Skin of body (tissue), 2 donors: Measurements from ENCODE around the gene PMAIP1. TPM values are rescaled to one million over a fixed set of nuclear protein-coding genes. Genes with fewer than 3 reads are reported as not detected.
"Not testable (repeated sequence)": the region's sequence is repeated elsewhere in the genome, so short reads cannot be mapped to it uniquely, and the experiment has no call there.

ENCODE experiments used
- DNase-seq: peaks from one replicate; lab custom pipeline; 2025; lab: John Stamatoyannopoulos, UW
- total RNA-seq: library from RNA; depleted of rRNA; stranded (reverse); fragments of >200 nt; gene quantifications from one replicate; pipeline ENCODE4 v1.2.3, GENCODE V29; 2014

The PMAIP1 gene
- total RNA-seq, 1 donor from 2014 or later, result 12.9 TPM

DNA sequence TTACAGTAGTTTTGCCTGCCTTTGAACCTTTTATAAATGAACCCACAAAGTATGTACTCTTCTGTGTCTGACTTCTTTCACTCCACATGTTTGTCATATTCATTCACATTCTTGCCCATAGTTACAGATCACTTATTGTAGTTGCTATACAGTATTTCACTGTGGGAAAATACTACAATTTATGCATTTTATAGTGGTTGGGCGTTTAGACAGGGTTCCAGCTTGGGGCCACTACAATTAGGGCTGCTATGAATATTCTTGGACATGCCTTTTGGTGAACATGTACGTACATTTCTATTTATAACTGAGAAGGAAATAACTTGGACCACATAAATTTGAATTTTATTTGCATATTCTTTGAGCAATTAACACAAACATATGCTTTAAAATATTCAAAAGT, 15.4 kb upstream of the PMAIP1 start:
- peak; percentile 34 for DNase-seq

GRCh38 chr18:59885579-59886163, 14.1 kb upstream of the PMAIP1 start:
- no peak for DNase-seq

DNA sequence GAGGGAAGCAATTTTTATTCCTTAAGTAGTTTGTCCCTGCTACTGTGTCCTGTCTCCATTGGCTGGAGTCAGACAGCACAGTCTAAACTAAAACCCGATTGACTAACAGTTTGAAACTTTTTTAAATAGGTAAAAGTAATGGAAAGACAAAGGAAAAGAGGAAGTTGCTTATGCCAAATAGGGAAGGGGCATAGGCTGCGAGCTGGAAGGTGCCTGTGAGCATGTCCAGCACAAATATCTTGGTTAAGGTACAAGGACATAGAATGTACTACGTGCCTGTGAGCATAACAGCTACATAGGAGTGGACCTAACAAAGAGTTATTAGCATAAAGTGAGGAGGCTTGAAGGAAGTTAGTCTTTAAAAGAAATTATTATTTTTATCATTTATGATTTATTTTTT, 13.4 kb upstream of the PMAIP1 start:
- not testable (repeated sequence) for DNase-seq

GRCh38 chr18:59892123-59892522, 7.7 kb upstream of the PMAIP1 start:
- no peak for DNase-seq

GRCh38 chr18:59893971-59894370, 5.8 kb upstream of the PMAIP1 start:
- DNase-seq, result no peak

- DNase-seq, result no peak
These were observed 2.4 kb upstream of the PMAIP1 start for GRCh38 chr18:59897321-59897954.

- no peak for DNase-seq
These were observed 1.7 kb upstream of the PMAIP1 start for GRCh38 chr18:59898093-59898492.

GRCh38 chr18:59898609-59899297, 1.0 kb upstream of the PMAIP1 start:
- DNase-seq, result no peak

GRCh38 chr18:59900222-59901128, 679 bp downstream of the PMAIP1 start:
- peak; percentile 25 for DNase-seq

DNA sequence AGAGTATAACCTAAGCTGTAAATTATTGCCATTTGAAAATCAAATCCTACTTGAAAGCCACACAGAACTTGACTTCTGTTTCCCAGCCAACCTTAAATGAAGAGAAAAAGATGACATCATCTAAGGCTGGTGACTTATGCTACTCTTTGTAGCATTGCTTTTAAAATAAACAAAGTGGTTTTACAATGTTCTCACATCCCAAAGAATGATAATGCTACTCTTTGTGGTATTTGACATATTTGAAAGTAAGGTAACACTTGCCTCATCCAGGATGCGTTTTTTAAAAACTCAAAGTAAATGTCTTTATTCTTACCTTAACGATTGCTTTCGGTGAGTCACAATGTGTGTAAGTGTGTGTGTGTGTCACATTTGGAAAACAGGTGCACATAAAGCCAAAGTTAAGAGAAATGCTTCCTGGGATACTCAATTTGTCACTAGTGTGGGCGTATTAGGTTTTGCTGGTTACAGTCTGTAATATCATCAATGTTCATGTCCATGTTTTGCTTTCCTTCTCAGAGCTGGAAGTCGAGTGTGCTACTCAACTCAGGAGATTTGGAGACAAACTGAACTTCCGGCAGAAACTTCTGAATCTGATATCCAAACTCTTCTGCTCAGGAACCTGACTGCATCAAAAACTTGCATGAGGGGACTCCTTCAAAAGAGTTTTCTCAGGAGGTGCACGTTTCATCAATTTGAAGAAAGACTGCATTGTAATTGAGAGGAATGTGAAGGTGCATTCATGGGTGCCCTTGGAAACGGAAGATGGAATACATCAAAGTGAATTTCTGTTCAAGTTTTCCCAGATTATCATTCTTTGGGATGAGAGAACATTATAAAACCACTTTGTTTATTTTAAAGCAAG, 2.6 kb downstream of the PMAIP1 start:
- no peak for DNase-seq

- no peak for DNase-seq
These were observed 3.3 kb downstream of the PMAIP1 start for GRCh38 chr18:59902993-59903610.

DNA sequence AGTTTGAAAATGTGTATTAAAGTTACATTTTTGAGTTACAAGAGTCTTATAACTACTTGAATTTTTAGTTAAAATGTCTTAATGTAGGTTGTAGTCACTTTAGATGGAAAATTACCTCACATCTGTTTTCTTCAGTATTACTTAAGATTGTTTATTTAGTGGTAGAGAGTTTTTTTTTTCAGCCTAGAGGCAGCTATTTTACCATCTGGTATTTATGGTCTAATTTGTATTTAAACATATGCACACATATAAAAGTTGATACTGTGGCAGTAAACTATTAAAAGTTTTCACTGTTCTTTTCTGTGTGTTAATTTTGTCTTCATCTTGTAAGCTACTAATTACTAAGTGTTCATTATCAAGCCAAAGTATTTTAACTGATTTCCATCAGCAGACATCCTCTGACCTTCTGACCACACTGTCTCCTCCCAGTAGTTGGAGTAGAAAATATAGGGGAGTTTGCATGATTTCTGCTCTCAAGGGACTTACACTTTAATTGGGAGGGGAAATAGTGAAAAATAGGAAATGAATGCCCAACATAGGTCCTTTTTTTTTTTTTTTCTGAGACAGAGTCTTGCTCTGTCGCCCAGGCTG, 4.3 kb downstream of the PMAIP1 start:
- DNase-seq, result no peak

DNA sequence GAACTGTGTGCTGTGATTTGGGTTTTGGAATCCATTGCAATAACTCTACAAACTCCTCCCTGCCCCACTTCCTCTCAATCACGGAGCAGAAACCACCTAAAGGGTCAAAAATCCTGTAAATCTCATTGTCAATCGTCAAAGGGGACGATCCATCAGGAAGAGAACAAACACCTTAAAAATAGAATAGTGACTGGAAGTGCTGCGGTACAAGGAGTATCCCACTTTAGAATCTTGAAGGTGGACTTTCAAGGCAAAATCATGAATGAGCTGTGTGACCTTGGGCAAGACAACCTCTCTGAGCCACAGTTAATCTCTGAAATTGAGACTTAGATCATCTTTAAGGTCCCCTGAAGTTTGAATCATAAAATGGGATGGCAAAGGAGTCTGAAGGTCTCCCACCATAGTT, 5.9 kb downstream of the PMAIP1 start:
- no peak for DNase-seq

DNA sequence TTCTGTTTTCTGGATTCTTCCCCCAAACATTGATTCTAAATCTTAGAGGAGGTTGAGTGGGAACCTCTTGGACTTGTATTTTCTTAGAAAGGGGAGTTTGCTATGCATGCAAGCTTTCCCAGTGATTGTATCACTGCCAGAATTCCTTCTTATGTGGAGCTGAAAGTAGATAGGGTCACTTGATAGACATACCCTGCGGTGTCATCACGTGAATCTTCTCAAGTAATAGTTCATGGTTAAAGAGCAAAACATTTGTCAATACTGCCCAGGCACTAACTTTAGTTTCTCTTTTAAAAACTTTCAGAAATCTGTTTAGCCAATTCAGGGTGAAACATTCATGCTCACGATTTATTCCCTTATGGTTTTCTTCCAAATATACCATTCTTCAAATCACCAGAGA, 6.4 kb downstream of the PMAIP1 start:
- no peak for DNase-seq

DNA sequence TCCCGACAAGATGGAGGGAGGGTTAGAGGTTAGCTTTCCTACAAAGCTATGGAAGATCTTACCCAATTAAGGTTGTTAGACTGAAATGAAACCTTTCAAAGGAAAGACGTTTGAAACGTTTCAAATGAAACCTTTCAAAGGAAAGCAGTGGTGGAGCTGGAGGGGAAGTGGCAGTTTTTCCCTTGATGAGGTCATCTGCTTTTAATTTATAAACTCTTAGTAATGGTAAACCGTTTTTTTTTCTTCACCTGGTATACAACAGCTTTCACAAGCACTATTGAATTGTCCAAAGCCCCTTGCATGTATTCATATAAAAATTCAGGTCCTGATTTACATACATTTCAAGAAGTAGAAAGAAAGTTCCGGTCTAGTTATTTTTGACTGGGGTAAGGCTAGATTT, 7.4 kb downstream of the PMAIP1 start:
- no peak for DNase-seq

DNA sequence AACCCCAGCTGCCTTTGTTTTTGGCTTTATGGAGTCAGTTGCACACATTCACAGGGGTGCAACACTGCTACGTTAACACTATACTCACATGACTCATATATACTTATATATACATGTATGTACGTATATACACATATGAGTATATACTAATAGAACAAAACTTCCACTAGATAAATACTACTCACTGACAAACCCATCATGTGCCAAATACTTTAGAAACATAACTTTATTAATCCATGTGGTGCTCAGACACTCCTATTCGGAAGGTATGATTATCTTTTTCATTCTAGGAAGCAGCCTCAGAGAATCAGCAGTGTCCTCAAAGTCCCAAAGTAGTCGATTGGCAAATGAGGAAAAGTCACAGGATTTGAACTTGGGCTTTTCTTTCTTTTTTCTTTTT, 7.9 kb downstream of the PMAIP1 start:
- DNase-seq, result no peak

GRCh38 chr18:59908799-59909198, 9.0 kb downstream of the PMAIP1 start:
- DNase-seq, result no peak

- DNase-seq, result no peak
These were observed 9.7 kb downstream of the PMAIP1 start for GRCh38 chr18:59909289-59910036.

GRCh38 chr18:59910967-59911366, 11.2 kb downstream of the PMAIP1 start:
- no peak for DNase-seq
